NCI-H774 (cell line): Measurements from ENCODE around the gene TAF10.

ENCODE experiments used
- DNase-seq: peaks from one replicate; lab custom pipeline; 2025; lab: John Stamatoyannopoulos, UW

TAF10 gene

DNA sequence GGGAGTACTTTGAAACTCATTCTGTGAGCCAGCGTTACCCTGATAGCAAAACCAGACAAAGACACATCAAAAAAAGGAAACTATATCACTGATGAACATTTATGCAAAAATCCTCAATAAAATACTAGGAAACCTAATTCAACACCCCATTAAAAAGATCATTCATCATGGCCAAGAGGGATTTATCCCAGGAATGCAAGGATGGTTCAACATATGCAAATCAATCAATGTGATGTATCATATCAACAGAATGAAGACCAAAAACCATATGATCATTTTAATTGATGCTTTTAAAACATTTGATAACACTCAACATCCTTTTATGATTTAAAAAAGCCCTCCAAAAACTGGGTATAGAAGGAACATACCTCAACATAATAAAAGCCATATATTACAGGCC lies 28.4 kb downstream of the TAF10 start:
- DNase-seq, result no peak

DNA sequence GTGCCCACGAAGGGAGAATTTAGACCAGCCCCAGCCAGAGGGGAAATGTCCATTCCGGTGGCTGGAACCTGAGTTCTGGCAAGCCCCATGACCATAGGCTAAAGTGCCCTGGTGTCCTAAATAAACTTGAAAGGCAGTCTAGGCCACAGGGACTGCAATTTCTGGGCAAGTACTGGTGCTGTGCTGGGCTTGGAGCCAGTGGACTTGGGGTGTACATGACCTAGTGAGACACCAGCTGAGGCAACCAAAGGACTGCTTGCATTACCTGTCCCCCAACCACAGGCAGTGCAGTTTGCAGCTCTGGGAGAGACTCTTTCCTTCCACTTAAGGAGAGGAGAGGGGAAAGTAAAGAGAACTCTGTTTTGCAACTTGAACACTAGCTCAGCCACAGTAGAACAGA lies 32.3 kb downstream of the TAF10 start:
- no peak for DNase-seq

DNA sequence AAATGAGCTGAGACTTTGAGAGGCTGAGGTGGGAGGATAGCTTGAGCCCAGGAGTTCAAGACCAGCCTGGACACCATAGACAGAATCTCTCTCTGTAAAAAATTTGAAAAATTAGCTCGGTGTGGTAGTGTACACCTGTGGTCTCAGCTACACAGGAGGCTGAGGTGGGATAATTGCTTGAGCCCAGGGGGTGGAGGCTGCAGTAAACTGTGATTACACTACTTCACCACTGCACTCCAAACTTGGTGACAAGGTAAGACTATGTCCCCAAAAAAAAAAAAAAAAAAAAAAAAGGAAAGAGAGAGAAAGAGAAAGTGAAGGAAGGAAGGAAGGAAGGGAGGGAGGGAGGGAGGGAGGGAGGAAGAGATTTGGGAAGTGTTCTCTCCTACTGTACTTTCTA lies 33.9 kb downstream of the TAF10 start:
- no peak for DNase-seq

DNA sequence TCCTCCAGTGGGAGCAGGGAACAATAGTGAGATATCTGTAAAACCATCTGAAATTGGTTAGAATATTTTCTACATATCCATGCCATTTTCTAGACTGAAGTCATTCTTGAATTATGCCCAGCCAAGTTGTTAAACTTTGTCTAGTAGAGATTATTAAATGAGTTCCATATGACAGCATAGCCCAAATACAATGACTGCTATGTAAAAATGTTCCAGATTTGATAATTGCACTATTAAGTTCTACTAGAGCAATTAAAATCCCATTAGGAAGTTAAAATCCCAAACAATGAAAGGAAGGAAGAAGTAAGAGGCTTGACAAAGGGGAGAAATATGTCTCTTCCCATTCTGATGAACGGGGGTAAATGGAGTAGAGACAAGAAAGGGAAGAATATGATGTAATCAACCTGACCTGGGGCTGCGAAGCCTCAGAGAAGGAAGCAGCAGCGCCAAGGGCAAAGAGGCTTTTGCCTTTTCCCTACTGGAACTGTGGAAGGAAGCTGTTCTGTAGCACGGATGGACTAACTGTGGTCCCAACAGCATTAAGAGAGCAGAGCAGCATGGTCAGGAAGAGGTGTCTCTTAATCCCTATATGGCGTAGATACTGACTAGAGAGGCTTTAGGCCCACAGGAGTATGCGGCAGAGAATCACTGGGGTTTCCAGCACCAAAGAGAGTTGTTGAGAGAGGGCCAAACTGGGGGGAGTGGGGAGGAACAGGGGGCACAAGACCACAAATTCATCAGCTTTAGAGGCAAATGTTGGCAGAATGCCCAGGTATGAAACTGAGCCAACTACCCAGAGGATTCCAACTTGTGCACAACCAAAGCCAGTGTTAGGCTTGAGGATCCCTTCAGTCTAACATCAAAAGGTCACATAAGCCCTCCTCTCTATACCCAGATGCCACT lies 35.3 kb downstream of the TAF10 start:
- no peak for DNase-seq

DNA sequence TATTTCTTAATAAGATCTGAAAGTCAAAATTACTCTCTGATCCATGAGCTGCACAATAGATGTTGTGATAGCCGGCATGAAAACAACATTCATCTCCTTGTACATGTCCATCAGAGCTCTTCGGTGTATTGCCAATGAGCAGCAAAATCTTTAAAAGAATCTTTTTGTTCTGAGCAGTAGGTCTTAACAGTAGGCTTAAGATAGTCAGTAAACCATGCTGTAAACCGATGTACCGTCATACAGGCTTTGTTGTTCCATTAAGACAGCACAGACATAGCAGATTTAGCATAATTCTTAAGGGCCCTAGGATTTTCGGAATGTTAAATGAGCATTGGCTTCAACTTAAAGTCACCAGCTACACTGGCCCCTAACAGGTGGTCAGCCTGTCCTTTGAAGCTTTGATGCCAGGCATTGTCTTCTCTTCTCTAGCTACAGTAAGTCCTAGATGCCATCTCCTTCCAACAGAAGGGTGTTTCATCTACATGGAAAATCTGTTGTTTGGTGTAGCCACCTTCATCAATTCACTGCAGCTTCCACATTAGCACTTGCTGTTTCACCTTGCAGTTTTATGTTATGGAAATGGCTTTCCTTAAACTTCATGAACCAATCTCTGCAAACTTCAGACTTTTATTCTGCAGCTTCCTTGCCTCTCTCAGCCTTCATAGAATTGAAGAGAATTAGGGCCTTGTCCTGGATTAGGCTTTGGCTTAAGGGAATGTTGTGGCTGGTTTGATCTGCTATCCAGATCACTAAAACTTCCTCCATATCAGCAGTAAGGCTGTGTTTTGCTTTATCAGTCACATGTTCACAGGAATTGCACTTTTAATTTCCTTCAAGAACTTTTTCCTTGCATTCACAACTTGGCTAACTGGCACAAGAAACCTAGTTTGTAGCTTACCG lies 37.0 kb downstream of the TAF10 start:
- DNase-seq, result no peak

DNA sequence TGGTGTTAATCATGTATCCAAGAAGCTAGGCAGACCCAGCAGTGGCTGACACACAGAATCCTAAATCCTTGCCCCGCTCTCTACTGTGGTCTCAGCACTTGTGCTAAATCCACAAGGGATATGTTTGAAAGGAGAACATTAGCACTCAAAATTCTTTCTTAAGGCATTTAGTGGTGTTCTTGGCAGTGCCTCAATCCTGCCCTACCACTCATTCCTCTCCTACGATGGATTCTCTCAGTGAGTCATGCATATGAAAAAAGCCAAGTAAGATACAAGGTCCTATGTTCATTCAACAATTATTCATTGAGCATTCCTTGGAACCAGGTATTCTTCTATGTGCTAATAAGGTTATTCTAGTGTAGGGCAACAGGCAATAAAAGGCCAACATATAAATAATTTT lies 39.8 kb downstream of the TAF10 start:
- DNase-seq, result no peak

DNA sequence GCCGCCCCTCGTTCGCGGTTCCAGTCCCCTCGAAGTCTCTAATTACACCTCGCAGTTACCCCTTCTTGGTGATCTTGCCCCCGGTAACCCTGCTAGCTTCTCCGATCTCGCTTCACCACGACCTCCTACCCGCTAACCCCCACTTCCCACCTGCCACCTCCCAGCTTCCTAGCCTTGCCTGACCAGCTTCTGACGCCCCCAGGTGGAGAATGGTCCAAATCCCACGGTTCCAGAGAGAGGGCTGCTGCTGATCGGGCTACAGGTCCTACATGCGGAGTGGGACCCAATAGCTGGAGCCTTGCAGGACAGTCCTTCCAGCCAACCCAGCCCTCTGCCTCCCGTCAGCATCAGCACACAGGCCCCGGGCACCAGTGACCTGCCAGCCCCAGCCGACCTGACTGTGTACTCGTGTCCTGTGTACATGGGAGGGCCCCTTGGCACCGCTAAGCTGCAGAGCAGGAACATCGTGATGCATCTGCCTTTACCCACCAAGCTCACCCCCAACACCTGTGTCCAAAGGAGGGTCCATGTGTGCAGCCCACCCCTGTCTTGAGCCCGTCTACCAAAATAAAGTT lies 40.5 kb downstream of the TAF10 start:
- DNase-seq, result no peak

DNA sequence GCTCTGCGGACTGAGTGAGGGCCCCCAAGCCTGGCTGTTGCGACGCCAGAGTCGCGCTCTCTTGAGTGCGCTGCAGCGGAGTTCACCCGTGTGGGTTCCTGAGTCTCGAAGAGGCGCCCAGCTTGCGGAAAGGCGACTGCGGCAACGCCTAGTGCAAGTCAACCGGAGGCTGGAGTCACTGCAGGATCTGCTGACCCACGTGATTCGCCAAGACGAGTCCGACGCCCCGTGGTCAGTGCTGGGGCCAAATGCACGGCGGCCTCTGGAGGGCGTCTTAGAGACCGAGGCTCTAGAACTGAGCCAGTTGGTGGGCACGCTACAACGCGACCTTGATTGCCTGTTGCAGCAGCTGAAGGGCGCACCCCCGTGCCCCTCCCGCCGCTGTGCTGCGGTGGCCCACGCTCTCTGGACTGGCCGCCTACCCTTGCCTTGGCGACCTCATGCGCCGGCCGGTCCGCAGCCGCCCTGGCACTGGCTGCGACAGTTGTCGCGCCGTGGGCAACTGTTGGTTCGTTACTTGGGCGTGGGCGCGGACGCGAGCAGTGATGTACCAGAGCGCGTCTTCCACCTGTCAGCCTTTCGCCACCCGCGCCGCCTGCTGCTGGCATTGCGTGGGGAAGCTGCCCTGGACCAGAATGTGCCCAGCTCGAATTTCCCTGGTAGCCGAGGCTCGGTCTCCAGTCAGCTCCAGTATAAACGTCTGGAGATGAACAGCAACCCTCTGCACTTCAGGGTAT lies 41.2 kb downstream of the TAF10 start:
- no peak for DNase-seq

DNA sequence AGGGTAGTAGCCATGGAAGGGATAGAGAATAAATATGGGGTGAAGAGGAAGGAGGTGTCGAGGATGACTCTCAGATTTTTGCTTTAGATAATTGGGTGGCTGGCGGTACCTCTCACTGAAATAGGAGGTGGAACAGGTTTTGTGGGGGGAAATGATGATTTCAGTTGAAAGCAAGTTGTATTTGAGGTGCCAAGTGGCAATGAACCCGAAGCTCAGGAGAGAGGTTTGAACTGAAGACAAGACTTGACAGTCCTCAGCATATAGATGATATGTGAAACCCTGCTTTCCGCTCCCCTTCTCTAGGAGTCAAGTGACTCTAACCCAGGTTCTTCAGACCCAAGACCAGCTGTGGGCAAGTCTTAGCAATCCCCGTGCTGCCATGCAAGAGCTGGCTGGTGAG lies 42.3 kb downstream of the TAF10 start:
- no peak for DNase-seq

DNA sequence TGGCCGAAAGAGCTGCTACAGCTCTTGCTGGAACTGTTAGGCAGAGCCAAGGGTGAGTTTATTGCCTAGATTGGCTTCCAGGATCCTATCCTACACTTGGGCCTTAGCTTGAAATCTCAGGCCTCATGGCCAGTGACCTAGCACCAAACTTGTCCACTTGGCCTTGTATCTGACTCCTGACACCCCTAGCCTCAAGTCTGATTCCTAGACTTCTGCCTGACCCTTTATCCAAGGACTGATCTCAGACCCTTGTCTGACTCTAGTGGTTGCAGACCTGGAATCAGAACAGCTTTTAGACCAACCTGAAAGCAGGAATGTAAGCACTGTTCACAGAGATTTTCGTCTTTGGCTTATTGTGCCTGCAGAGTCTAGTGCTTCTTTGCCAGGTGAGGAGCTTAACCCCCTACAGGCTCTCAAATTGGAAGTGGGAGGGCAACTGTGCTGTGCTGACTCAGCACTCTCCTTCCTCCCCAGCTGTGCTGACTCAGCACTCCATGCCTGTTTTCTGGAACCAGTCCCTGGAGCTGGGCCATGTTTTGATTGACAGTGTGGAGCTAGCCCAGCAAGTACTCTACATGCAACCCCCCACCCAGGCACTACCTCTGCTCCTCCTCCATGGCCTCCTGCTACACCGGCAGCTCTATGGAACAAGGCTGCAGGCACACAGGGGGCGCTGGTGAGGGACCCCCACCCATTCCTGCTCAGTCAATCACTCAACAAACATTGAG lies 43.7 kb downstream of the TAF10 start:
- DNase-seq, result no peak

DNA sequence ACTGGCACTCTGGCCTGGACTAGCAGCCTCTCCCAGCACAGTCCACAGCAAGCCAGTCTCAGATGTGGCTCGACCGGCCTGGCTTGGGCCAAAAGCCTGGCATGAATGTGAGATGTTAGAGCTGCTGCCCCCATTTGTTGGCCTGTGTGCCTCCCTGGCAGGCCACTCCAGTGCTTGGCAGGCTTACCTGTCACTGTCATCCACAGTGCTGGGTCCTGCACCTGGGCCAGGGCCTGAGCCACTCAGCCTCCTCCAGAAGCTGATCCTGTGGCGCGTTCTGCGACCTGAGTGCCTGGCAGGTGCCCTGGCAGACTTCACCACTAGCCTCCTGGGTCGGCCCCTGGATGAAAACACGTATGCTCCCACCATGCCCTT lies 44.7 kb downstream of the TAF10 start:
- no peak for DNase-seq

DNA sequence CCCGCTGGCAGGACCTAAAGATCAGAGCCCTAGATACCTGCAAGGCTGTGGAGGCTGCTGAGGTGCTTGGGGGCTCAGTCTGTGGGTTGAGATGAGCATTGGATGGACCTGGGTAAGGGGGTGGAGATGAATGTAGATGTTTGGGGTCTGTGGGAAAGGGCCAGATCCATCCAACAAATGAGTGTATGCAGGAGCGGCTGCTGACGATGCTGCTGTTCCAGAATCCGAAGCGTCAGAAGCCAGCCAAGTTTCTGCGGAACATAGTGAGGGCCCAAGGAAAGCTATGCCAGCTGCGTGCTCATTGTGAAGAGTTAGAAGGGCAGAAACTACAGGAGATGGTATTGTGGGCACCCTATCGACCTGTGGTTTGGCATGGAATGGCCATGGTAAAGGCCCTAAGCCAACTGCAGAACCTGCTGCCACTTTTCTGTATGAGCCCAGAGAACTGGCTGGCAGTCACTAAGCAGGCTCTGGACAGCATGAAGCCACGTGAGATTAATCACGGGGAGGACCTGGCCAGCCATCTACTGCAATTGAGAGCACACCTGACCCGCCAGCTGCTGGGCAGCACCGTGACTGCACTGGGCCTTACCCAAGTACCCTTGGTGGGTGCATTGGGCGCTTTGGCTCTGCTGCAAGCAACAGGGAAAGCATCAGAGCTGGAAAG lies 45.2 kb downstream of the TAF10 start:
- DNase-seq, result no peak

DNA sequence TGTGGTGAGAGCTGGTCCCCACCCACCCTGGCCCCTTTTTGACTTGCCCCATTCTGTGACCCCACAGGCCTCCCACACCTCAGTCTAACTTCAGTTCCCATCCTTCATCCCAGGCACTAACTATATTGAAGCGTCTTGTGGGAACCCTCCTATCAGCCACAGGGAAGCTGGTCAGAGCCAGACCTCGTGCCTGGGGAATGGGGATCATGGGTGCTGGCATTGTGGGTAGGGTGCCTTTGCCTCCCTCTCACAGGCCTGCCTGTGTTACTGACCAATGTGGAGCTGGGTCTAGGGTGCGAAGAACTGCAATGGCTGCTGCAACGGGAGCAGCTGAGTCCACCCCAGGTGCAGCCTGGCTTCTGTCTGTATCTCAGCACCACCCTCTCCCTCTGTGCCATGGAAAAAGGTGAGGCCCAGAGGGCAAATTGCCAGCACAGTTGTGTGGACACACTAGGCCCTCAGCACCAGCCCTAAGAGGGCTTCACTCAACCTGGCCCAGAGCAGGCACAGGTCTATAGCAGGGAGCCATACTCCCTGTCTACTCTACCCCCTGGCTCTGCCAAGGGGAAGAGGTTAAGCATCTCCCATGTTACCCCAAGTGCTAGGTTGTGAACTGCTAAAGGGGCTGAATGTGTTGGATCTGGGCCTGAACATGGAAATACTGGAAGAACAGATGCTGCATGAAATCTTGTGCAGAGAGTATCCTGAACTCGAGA lies 45.9 kb downstream of the TAF10 start:
- DNase-seq, result no peak

DNA sequence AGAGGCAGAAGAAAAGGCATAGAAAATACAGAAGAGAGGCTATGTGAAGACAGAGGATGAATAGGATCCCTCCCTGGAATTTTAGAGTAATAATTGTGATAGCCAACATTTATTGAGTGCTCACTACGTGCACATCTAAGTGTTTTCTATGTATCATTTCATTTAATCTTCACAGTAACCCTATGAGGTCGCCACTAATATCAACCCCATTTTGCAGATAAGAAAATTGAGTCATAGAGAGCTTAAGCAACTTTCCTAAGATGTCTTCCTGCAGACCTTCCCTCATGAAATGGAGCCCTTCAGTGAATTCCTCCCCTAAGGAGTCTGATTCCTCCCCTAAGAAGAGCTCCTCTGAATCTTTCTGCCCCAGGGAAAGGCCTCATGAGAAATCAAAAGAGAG lies 46.7 kb downstream of the TAF10 start:
- DNase-seq, result no peak

DNA sequence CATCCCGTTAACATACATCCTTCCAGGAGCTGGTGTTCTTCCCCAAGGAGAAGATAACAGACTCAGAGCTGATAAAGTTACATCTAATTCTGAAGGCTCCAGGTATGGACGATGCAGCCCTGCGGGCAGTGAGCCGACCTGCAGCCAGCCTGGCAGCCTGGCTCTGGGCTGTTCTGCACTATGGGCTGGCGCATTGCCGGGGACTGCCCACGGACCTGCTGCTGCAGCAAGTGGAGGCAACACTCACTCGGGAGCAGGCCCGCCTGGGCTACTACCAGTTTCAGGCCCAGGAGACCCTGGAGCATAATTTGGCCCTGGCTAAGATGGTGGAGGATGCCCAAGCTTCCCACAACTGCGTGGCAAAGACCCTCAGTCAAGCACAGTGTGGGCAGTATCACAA lies 48.3 kb downstream of the TAF10 start:
- no peak for DNase-seq

DNA sequence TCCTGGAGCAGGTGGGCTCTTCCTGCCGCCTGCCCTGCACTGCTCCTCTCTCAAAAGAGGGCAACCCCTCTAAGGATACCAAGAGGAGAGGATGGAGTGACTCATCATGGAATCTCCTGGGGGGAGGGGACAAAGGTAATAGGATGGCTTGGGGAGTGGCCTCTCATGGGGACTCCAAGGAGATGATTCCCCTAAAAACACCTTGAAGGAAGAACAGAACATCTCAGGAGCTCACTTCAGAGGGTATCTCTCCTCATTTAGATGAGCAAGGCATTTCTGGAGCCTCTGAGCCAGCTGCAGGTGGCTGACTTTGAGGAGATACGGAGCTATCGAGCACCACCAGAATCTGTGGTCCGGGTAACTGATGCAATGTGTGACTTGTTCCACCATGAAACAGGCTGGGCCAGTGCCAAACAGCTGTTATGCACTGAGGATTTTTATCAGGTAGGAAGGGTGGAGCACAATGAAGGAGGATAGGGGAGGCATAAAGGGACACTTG lies 48.8 kb downstream of the TAF10 start:
- no peak for DNase-seq

DNA sequence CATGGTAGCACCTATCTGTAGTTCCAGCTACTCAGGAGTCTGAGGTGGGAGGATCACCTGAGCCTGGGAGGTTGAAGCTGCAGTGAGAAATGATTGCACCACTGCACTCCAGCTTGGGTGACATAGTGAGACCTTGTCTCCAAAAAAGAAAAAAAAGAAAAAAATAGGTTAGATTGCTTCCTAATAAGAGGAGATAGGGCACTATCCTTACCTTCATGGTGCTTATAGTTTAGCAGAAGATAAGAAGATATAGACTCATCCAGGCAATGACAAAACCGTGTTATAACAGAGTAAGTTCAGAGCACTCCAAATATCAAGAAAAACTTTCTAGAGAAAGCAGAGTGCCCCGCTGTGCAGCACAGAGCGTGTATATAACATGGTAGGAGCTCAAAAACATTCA lies 50.7 kb downstream of the TAF10 start:
- DNase-seq, result no peak
